ENCODE measurements around the gene ACOX1. TPM values are rescaled to one million over a fixed set of nuclear protein-coding genes. Genes with fewer than 3 reads are reported as not detected.
"Not testable (repeated sequence)": the region's sequence is repeated elsewhere in the genome, so short reads cannot be mapped to it uniquely, and the experiment has no call there.

Gene ACOX1
- total RNA-seq, 1 donor from 2014 or later: 41.5 TPM

DNA sequence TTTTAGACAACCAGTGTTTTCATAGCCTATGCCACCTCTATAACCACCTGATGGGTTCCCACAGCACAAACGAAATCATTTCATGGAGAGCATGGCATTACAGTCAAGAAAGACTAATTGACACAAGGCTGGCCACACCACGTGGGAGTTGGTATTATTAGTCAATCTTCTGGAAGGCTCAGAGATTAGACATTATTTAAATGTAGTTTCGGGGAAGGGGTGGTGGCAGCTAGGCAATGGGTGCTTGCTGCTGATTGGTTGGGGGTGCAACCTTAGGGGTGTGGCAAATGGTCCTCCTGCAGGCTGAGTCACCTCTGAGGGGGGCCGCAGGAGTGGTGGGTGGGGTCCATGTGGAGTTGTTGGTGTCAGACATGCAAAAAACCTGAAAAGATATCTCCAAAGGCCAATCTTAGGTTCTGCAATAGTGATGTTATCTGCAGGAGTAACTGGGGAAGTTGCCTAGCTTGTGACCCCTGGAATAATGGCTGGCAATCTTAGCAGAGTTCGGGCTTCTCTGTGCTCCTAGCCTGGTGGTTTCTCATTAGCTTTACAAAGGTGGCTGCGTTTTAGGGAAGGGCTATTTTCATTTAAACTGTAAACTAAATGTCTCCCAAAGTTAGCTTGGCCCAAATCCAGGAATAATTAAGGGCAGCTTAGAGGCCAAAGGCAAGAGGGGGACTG is 4.7 kb upstream of the ACOX1 start:
- DNase-seq (ENCODE audit: low read depth): no peak

DNA sequence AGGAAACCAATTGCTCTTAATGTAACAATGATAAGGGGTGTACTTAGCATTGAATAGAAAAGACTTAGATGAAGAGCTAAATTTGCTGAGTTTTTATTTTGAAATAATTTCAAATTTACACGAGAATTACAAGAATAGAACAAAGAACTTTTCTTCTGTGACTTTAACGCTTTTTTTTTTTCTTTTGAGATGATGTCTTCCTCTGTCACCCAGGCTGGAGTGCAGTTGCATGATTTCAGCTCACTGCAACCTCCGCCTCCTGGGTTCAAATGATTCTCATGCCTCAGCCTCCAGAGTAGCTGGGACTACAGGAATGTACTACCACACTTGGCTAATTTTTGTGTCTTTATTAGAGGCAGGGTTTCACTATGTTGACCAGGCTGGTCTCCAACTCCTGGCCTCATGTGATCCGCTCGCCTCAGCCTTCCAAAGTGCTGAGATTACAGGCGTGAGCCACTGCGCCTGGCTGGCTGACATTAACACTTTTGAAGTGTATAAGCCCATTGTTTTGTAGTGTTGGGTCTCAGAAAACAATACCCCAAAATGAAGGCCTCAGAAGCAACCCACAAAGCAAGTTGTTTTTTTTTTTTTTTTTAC is 2.2 kb upstream of the ACOX1 start:
- DNase-seq (ENCODE audit: low read depth): no peak

DNA sequence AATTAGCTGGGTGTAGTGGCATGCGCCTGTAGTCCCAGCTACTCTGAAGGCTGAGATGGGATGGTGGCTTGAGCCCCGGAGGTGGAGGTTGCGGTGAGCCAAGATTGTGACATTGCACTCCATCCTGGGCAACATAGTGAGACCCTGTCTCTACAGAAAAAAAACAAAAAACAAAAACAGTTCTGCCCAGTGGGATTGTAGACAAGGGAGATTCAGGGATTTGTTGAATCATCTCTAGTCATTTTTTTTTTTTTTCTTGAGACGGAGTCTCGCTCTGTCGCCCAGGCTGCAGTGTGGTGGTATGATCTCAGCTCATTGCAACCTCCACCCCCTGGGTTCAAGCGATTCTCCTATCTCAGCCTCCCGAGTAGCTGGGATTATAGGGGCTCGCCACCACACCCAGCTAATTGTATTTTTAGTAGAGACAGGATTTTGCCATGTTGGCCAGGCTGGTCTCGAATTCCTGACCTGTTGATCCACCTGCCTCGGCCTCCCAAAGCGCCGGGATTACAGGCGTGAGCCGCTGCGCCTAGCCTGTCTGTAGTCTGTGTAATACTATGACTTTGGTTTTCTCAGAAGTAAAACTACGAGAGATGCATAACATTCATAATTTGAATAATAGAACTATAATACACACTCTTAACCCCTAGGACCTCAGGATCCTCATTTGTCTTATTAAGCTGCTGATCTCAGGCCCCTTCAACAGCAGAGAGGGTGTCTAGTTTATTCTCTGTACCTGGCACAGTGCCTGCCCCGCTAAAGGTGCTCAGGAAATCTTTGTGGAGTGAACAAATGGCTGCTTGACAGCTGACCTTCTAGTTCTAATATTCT is 1.4 kb upstream of the ACOX1 start:
- DNase-seq (ENCODE audit: low read depth): peak; percentile 15

DNA sequence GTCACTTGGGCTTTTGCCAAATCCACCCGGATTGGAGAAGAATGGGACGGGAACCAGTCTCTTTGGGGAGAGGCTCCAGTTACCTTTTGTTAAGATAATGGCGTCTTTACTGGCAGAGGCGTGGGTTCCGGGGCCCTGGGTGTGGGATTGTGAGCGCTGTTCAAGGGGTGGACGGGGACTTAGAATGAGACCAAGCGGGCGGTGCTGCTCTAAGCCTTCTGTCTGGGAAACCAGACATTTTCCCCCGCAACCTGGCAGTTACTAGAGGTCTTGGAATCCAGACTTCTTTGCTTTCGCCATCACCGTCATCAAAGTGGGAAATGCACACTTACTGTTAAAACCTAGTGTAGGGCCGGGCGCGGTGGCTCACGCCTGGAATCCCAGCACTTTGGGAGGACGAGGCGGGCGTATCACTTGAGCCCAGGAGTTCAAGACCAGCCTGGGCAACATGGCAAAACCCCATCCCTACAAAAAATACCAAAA is 780 bp upstream of the ACOX1 start:
- DNase-seq (ENCODE audit: low read depth): no peak

DNA sequence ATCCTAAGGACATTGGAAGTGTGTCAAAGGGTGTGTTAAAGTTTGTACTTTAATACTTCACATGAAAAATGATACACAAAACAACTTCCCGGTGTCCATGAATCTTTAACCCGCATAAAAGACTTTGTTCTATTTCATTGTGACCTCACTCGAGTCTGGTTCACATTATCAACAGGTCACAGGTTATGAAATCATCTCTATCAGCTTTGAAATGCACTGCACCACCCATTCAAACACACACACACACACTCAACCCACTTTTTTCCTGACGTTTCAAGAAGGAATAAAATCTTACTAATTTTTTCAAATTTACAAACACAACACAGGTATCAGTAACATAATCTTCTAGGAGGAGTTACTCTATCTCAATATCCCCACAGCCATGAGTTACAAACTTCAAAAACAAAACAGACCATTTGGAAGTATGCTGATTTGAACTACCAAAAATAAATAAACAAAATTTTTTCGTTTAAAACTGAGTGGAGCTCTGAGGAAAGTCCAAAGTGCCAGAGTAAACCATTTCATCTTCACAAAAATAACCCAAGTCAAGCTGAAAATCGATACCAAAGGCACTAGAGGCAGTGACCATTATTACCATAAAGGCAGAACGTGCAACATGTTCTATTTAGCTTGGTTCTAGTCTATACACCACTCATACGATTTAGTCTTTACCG is 2.7 kb downstream of the ACOX1 start:
- no peak for DNase-seq (ENCODE audit: low read depth)

DNA sequence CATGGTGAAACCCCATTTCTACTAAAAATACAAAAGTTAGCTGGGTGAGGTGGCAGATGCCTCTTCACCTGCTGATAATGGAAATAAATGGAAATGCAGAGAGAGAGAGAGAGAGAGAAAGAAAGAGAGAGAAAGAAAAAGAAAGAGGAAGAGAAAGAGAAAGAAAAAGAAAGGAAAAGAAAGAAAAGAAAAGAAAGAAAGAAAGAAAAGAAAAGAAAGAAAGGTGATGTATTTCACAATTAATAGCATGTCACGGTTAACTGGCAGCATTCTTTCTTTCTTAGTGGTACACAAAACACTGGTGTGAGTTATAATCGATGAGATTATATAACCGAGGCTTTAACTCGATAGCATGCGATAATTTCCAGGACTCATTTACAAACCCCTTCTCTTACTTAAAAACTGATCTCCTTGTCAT is 3.2 kb downstream of the ACOX1 start:
- no peak for DNase-seq (ENCODE audit: low read depth)

DNA sequence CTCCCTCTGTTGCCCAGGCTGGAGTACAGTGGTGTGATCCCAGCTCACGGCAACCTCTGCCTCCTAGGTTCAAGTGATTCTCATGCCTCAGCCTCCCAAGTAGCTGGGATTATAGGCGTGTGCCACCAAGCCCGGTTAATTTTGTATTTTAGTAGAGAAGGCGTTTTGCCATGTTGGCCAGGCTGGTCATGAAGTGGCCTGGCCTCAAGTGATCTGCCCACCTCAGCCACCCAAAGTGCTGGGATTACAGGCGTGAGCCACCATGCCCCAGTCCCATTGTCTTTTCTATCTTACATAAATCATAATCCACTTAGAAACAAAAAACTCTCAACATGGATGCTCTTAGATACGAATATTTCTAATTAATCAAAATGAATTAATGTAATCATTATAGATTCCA is 3.8 kb downstream of the ACOX1 start:
- DNase-seq (ENCODE audit: low read depth): not testable (repeated sequence)

DNA sequence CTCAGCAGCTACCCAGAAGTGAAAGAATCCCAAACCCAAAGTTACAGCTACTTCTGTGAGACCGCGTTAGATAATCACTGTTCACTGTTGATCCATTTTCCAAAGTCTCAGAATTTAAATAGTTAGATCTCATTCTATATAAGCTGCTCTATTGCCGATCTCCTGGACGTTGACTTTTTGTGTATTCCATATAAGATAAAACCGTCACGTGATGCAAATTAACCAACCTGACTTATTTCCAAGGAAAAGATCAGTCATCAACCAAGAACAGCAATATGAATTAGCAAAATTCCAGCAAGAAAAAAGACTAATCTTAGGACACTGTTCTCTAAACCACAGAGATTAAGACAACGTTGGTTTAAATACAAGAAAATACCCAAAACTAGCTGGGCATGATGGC is 8.3 kb downstream of the ACOX1 start:
- no peak for DNase-seq (ENCODE audit: low read depth)

DNA sequence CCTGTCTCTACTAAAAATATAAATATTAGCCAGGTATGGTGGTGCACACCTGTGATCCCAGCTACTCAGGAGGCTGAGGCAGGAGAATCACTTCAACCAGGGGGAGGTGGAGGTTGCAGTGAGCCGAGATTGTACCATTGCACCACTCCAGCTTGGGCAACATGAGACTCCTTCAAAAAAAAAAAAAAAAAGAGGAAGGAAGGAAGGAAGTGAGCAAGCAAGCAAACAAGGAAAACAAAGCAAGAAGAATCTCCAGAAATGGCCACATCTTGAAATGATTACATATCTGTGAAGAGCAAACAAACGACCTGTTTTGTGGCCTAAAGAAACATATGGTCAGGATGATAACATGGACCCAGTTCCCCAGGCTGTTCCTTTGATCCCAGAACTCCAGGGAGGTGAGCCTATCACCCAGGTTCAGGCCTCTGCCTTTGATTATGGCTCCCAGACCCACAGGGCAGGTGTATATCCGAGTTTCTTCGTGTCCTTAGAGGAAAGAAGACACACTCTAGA is 8.9 kb downstream of the ACOX1 start:
- no peak for DNase-seq (ENCODE audit: low read depth)

DNA sequence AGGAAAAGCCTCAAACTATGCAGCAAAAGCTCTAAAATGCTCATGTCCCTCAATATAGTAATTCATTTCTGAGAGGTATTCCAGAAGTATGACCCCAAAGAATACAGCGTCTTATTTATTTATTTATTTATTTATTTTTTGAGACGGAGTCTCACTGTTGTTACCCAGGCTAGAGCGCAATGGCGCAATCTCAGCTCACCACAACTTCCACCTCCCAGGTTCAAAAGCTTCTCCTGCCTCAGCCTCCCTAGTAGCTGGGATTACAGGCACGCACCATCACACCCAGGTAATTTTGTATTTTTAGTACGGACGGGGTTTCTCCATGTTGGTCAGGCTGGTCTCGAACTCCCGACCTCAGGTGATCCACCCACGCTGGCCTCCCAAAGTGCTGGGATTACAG is 9.9 kb downstream of the ACOX1 start:
- DNase-seq (ENCODE audit: low read depth): not testable (repeated sequence)

DNA sequence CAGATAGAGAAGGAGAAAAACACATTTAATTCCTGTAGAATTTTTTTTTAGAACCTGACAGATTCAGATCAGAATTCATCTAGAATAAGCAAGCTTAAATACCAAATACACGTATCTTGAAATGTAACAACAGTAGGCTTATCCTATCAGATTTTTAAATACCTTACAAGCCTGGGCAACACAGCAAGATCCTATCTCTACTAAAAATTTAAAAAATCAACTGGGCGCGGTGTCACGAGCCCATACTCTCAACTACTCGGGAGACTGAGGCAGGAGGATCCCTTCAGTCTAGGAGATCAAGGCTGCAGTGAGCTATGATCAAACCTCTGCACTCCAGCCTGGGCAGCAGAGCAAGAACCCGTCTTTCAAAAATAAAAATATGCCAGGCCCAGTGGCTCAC is 13.5 kb downstream of the ACOX1 start:
- no peak for DNase-seq (ENCODE audit: low read depth)

DNA sequence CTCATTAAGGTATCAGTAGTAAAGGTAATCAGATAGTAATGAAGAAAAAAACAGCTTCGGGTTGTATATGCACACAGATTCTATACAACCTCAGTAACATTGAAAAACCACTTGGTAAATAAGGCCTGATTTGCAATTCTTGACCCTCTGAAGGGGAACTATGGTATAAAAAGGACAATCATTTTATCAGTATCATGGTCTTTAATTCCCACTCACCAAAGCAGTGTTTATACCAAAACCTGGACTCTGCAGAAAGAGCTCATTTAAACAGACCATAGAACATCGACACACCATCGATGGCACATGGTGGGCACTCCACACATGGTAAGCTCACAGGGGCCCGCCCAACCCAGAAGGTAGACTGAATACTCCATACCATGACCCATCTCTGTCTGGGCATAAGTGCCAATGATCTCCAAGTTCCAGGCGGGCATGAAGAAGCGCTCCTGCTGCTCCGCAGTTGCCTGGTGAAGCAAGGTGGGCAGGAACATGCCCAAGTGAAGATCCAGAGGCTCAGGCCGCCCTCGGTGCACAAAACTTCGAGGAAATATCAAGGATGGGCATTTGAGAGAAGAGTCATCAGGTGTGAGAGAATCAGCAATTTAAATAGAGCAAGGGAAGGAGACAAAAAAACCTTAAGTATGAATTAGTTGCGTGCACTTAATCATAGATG is 19.0 kb downstream of the ACOX1 start:
- DNase-seq (ENCODE audit: low read depth): no peak

DNA sequence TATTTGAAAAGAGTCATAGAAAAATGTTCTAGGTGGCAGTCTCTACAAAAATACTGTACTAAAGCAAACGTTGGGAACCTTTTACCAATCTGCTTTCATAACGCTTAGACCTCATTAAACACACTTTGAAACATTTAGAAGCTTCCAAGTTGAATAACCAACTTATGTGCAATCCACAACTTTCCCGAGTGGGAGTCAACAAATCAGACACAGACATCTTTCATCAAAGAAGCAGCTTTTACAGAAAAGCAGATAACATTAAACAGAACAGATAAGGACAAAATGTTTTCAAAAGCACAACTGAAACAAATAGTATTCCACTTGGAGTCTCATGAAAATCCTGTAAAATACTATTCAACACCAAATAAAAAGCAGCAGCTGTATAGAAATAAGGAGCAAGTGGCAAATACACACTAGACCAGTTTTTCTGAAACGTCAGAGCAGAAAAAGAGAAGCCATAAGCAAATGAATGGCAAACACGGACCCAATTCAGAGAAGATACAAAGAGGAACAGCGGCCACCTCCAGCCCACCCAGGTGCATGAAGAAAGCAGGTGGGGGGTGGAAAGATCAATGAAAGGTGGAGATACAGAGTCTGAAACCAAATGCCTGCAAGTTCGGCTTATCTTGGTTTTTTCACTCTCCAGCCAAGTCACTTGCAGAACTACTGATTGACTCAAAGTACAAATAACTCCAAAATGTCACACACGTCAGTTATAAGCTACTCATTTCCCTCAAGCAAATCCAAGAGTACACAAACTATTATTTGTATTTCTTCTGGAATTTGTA is 19.7 kb downstream of the ACOX1 start:
- no peak for DNase-seq (ENCODE audit: low read depth)

DNA sequence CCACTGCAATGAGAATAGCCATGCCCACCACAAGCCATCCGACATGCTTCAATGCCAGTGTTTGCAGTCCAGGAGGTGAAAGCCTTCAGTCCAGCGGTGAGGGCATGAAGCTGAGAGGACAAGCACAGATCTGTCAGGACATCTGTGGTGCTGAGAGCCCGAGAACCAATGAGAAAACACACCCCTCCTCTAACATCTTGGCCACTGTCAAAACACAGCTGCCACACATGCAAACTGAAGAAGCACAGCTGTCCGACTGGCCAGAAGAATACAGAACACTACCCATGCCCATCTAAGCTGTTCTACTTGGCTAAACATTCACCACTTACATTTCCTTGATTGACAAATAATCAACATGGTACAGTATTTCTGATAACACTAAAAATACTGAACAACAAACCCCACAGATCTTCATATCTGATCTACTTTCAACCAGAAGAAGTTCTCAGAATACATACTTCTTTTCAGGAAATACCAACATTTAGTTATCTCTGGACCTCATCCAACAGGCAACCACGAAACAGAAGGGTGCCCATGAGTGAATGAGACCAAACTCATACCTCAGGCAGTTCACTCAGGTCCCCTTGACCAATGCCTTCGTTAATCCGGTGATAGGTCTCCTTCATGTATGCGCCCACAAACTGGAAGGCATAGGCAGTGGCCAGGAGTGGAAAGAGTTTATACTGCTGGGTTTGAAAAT is 28.0 kb downstream of the ACOX1 start:
- DNase-seq (ENCODE audit: low read depth): peak; percentile 89

DNA sequence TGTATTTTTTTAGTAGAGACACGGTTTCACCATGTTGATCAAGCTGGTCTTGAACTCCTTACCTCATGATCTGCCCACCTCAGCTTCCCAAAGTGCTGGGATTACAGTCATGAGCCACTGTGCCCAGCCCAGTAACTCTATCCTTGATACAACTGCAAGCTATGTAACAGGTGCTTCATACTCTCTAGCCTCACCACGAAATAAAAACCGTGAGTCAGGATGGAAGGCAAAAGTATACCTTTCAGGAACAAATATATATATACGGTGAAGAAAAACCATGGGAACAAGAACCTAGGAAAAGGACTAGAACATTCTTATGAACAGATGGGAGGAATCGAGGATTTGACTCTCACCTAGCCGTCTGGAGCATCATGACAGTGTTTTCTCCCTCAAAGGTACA is 28.5 kb downstream of the ACOX1 start:
- peak; percentile 45 for DNase-seq (ENCODE audit: low read depth)

DNA sequence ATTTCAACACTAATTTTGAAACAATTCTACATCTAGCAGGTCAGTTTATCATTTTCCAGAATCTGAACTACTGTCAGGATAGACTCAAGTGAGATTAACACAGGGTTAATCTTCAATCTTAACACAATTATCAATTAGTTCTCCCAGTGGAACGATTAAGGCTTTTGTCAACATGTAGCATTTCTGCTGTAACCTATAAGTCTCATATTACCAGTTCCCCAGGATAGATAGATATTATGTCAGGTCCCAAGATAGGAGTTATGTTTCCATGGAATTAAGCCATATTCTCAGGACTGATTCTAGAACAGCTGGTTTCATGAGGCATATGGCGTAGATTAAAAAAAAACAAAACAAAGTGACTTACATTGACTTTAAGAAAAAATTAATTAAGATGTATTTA is 33.8 kb downstream of the ACOX1 start:
- no peak for DNase-seq (ENCODE audit: low read depth)

DNA sequence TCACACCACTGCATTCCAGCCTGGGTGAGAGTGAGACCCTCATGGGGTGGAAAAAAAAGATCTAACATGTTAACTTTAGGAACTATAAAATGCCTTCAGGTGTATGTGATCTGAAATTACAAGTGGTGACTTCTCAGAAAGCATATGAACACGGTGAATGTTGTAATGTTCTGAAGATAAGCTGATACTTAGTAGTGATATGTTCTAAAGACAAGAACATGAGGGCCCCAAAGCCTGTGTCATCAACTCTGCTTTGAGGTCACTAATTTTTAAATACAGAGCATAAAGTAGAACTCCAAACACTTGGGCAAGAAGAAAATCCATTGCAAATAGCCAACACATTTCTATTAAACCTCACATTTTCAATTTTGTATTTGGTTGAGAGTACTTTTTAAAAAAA is 35.5 kb downstream of the ACOX1 start:
- no peak for DNase-seq (ENCODE audit: low read depth)

DNA sequence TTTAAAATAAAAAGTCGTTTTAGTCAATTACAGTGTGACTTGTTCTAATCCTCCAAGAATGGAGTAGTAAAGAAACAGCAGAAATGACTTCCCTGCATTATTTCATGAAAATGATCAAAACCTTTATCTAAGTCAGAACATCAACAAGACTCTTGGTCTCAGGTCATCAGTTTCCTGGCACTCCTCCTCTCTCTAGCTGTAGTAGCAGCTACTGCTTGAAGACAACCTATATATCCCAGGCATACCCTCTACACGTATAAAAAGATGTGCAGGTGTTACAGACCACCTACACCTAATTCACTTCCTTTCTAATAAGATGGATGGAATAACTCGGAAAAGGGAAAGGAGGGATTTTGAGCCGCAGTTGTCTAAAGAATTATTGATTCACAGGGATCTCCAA is 36.5 kb downstream of the ACOX1 start:
- DNase-seq (ENCODE audit: low read depth): no peak

DNA sequence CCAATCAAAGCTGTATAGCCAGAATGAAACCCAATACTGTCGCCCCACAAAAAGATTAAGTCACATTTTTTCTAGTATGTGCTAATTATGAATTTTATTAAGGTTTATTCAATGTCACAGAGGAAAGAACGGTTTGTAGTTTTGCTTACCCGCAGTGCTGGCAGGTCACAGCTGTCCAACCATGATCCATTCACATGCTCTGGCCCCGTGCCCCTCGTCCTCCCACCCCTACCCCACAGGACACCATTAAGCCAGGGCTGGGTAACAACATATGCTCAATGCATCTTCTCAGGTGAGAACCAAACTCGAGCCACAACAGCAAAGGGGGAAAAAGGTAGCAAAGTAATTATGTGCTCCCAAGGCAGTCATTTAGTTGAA is 37.5 kb downstream of the ACOX1 start:
- no peak for DNase-seq (ENCODE audit: low read depth)

Measured in myocyte (in vitro differentiated cells).